Measurements from ENCODE around the gene DIPK1C.

The DIPK1C gene

GRCh38 chr18:74482697-74483096 lies 25.6 kb upstream of the DIPK1C start:
- TF ChIP-seq SPI1 (IDR thresholded peaks at IDR 0.05; ENCODE audit: borderline replicate concordance, low read depth) (no peak), CTCF (IDR thresholded peaks at IDR 0.05; ENCODE audit: insufficient read depth, low read length) (no peak), POLR2AphosphoS5 (IDR thresholded peaks at IDR 0.05; ENCODE audit: low read depth) (no peak), REST (IDR thresholded peaks at IDR 0.05; ENCODE audit: insufficient replicate concordance, low read depth) (no peak), GABPA (IDR thresholded peaks at IDR 0.05; ENCODE audit: low read depth) (no peak)
- H3K27me3 ChIP-seq (ENCODE audit: insufficient read depth, poor library complexity, severe bottlenecking) = peaks cover 5% of the 10 kb centered on the region

GRCh38 chr18:74480149-74480651 lies 23.1 kb upstream of the DIPK1C start:
- TF ChIP-seq POLR2AphosphoS5 (IDR thresholded peaks at IDR 0.05; ENCODE audit: low read depth) (no peak), SPI1 (IDR thresholded peaks at IDR 0.05; ENCODE audit: borderline replicate concordance, low read depth) (no peak), REST (IDR thresholded peaks at IDR 0.05; ENCODE audit: insufficient replicate concordance, low read depth) (no peak), GABPA (IDR thresholded peaks at IDR 0.05; ENCODE audit: low read depth) (no peak), CTCF (IDR thresholded peaks at IDR 0.05; ENCODE audit: insufficient read depth, low read length) (no peak)
- H3K27ac ChIP-seq (replicated peaks) = no peak overlapping the region
- H3K27me3 ChIP-seq (ENCODE audit: insufficient read depth, poor library complexity, severe bottlenecking) = peaks cover 4% of the 10 kb centered on the region
- H3K4me3 ChIP-seq (replicated peaks; ENCODE audit: insufficient read depth, low read length) = no peak overlapping the region
- no peak for DNase-seq (ENCODE audit: low read depth in 1 of 2, low spot score in 1 of 2)

More at GRCh38 chr18:74482697-74483096, 25.6 kb upstream of the DIPK1C start:
- H3K4me3 ChIP-seq (replicated peaks; ENCODE audit: insufficient read depth, low read length) = no peak overlapping the region
- no peak for DNase-seq (ENCODE audit: low read depth in 1 of 2, low spot score in 1 of 2)
- no peak overlapping the region for H3K27ac ChIP-seq (replicated peaks)

- DNase-seq (ENCODE audit: low read depth in 1 of 2, low spot score in 1 of 2) = no peak
- Histone ChIP-seq H3K4me3 (replicated peaks; ENCODE audit: insufficient read depth, low read length) (no peak overlapping the region), H3K27me3 (ENCODE audit: insufficient read depth, poor library complexity, severe bottlenecking) (peaks cover 4% of the 10 kb centered on the region), H3K27ac (replicated peaks) (no peak overlapping the region)
- TF ChIP-seq SPI1 (IDR thresholded peaks at IDR 0.05; ENCODE audit: borderline replicate concordance, low read depth) (no peak), POLR2AphosphoS5 (IDR thresholded peaks at IDR 0.05; ENCODE audit: low read depth) (no peak), REST (IDR thresholded peaks at IDR 0.05; ENCODE audit: insufficient replicate concordance, low read depth) (no peak), CTCF (IDR thresholded peaks at IDR 0.05; ENCODE audit: insufficient read depth, low read length) (no peak), GABPA (IDR thresholded peaks at IDR 0.05; ENCODE audit: low read depth) (no peak)
Measured at GRCh38 chr18:74479486-74480148, 22.5 kb upstream of the DIPK1C start.

Data from HL-60 (cell line).